NCI-H510A (cell line): ENCODE data around the gene ABCF2.

Source experiments
- DNase-seq: peaks from one replicate; lab custom pipeline; 2025; lab: John Stamatoyannopoulos, UW

ABCF2 gene

DNA sequence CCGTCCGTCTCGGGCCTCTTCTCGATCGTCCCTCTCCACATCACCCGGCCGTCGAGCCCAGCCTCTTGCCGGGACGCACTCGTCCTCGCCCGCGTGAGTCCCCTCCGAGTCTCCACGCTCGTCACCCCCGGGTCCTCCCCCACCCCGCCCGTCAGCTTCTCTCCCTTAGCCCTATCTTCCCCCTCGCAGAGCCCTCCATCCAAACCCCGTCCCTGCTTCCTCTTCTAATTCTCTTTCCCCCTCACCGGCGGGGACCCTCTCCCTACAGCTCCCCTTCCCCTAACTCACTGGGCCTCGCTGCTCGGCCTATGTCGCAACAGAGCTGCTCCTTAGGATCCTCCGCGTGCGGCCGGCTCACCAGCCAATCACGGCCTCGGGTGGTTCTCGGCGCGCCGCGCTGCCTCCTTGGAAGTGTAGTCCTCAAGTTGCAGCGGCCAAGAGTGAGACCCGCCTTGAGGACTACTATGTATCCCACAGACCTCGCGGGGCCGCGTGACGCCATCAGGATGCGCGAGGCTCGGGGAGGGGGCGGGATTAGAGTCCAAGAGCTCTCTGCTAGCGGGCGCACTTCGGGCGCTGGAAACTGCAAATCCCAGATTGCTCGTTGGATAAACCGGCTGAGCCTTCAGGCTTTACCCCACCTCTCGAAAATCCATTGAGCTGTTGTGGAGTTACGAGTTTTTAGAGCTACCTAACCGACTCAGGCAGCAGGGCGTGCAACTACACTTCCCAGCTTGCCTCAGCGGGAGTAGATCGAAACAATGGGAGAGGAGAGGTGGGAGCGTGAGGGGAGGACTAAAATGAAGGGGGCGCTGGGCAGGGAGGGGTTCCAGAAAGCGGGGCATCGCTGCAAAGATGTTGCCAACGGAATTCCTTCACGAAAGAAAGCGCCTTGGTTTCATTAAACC lies at the start of gene ABCF2:
TSS of gene ABCF2 (minus strand) at position 331 of the 908 bp plus-strand sequence. CDS start 747 bp downstream, outside the sequence.
- peak; percentile 93 for DNase-seq

DNA sequence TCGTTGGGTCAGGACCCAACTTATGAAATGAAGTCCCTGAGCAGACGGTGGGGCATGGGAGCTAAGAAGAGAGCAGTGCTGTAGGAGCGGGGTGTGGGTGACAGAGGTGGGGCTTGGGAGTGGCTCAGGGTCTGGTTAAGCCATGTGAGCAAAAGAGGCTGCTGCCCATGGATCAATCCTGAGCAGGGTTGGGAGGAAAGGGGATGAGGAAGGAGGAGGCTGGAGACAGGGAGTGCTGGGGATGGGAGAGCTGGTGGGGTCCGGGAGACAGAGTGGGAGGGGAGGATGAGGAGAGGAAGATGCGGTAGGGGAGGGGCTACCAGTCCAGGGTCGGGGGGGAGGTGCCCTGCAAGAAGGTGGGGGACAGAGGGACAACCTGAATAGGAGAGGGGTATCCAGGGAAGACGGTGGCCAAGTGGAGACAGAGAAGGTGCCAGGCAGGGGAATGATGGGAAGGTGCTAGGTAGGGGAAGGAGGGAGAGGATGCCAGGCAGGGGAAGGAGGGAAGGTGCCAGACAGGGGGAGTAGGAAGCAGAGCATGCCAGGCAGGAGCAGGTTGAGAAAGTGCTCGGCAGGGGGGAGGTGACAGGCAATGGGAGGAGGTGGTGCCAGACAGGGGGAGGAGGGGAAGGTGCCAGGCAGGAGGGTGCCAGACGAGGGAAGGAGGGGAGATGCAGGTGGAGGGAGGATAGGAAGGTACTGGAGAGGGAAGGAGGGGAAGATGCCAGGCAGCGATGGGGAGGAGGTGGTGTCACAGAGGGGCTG lies 49.0 kb upstream of the ABCF2 start:
- no peak for DNase-seq

DNA sequence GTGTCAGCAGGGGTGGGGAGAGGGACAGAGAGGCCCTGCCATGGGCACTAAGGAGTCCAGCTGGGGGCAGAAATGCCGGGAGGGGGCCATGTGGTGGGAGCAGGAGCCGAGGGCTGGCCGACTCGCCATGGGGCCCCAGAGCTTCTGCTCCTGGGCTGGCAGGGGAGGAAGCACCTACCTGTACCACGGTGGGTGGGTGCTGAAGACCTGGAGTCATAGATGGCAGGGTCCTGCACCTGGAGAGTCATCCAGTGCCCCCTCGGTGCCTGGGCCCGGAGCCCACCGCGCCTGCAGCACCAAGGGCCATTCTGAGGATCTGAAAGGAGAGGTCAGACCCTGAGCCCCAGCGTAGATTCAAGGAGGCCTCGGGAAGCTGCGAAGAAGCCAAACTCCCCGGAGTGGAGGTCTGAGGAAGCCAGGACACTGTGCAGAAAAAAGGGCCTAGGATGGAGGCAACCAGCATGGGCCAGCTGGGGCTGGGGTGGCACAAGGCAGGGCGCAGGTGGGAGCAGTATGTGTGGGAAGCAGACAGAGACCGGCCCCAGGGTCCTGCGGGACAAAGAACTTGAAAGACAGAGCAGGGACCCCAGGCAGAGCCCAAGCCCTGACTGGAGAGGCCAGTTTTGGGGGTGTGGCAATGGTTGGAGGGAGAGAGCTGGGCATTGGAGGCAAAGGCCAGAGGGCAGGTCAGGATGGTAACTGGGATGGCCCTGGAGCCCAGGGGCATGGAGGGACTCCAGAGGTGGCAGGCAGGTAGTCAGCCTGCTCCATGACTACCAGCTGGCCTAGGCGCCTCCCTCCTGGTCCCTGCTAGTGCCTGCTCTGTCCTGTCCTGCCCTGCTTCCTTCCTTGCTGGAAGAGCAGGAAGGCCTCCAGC lies 48.2 kb upstream of the ABCF2 start:
- DNase-seq: no peak

DNA sequence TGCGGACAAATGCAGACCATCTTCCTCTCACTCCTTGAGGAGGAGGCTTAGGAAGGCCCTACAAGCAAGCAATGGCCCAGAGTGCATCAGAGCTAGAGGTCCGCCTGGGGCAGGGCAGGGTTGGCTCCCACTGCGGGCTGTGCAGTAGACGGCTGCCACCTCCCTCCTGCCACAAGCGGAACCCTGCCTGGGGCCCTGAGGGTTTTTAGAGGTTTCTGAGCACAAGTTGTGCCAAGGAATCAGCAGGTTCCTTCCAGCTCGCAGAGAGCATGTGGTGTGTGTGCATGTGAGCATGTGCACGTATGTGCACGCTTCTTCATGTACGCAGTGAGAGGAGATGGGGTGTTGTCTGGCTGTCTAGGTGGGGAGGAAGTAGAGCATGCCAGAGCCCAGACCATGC lies 47.4 kb upstream of the ABCF2 start:
- no peak for DNase-seq

DNA sequence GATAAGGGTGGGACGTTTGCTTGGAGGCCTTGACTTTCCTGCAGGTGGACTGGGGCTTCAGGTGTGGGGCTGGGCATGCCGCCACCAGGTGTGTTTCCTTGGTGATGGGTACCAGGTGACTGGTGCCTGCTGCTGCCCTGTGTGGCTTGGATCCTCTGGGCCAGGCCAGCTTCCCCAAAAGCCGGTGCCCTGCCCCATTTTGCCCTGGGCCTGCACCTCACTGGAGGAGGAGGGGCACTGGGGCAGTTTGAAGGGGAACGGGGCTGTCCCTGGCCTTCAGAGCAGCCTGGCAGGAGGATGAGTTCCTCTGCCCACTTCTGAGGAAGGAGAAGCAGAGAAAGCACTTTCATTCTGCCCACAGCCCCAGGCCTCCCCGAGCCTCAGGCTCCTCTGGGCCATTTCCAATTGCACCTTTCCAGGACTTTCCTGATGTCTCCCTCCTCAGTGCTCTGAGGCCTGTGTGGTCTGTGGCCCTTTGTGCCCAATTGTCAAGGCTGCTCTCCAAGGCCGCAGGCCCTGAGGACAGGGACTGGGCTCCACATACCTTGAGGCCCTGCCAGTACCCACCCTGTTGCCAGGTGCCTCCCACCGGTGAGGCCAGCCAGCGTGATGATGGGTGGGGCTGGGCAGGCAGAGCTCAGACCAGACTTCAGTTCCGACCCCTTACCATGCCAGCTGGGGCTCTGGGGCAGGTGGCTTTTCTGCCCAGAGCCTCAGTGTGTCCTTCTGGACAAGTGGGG lies 46.8 kb upstream of the ABCF2 start:
- DNase-seq: no peak

DNA sequence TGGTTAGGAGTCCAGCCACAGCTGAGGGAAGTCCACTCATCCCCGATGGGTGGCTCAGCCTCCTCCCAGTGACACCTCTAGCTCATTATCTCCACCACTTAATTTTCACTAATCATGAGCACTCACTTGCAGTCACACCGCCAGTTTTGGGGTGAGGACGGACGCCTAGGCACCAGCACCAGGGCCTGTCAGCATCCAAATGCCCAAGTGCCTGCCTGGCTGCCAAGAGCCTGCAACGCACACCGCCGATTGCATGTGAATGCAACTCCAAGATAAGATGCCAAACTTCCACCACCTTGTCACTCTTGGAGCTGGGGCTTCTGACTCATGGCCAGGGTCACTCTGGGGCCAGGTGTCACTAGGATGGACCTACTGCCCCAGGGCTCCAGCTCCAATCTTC lies 45.9 kb upstream of the ABCF2 start:
- no peak for DNase-seq

DNA sequence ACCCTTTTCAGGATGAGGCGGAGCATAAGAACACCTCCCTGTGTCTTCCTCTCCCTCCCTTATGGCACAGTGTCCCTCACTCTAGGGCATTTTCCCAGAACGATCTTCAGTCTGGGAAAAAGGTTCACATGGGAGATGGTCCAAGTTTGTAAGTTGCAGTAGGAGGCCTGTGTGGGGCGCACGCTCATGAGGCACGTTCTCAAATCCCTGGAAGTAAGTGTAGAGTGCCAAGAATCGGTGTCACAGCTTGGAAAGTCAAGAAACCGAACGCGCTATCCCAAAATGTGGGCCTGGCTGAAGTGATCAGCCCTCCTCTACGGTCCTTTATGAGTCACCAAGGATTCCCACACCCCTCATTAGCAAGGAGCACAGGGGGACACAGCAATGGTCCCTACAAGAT lies 45.4 kb upstream of the ABCF2 start:
- DNase-seq: no peak

DNA sequence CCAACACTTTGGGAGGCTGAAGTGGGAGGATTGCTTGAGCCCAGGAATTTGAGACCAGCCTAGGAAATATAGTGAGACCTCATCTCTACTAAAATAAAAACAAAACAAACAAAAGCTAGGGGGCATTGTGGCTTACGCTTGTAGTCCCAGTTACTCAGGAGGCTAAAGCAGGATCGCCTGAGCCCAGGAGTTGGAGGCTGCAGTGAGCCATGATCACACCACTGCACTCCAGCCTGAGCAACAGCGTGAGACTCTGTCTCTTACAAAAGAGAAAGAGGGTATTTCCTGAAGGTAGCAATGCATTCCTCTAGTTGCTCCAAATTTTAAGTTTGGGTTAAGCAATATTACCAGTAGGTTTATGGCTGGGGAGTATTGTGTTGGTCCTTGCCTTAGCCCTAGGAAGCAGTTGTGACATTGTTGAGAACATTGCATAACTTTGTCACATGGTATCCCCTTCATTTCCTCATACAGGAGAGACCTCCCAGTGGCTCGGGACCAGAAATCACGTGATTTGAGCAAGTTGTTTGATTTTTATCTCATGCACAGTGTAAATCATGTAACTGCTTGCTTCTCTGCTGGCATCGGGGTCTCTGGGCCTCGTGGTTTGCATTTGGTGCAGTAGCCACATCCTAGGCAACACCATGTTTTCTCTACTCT lies 44.8 kb upstream of the ABCF2 start:
- DNase-seq: no peak

DNA sequence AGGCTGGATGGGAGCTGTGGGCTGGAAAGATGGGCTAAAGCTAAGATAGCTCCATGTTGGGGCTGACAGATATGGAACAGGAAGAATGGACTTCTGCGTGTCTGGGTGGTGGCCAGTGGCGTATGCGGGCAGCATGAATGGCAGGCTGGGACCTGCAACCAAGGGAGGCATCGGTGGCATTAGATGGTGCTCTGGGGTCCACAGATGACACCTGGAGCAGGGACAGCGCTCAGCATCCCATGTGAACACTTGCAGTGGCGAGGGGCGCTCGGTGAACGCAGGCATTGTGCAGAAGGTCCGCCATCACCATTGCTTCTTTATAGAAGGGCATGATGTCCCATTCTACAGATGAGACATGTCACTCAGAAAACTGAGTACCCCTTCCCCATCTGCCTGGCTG lies 42.5 kb upstream of the ABCF2 start:
- DNase-seq: no peak

DNA sequence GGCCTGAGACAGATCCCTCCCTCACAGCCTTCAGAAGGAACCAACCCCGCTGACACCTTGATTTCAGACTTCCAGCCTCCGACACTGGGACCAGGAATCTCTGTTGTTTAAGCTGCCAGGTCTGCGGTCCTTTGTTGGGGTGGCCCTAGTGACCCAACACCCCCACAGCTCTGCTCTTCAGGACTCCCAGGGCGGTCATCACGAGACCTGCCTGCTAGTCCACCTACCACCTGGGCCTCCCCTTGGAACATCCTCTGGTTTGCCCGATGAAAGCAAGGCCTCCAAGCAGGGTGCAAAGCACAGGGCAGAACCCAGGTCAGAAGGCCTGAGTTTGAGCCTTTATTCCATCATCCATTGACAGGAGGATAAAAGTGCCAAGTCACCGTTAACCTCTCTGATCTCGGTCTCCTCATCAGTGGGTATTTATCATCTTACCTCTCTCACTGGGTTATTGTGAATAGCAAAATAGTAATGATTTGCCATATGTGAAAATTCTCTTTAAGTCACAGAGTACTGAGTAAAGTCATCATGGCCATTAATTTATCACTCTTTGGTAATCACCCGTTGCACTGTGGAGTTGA lies 38.4 kb upstream of the ABCF2 start:
- DNase-seq: no peak

DNA sequence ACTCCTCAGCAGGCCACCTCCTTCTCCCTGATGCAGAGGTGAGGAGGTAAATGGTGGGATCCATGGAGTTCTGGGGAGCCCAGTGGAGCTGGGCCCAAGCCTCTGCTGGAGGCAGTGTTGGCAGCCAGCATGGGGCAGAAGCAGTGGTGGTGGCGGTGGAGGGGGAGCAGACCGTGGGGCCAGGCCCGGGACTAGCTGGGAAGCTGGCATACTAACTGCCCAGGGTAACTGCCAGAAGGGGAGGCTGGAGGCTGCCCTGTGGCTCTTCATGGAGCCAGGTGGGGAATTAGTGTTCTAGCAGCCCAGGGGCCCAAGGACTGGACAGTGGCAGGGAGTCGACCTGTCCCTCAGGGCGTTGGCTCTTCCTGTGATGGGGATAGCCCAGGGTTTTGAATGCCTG lies 37.6 kb upstream of the ABCF2 start:
- DNase-seq: no peak

DNA sequence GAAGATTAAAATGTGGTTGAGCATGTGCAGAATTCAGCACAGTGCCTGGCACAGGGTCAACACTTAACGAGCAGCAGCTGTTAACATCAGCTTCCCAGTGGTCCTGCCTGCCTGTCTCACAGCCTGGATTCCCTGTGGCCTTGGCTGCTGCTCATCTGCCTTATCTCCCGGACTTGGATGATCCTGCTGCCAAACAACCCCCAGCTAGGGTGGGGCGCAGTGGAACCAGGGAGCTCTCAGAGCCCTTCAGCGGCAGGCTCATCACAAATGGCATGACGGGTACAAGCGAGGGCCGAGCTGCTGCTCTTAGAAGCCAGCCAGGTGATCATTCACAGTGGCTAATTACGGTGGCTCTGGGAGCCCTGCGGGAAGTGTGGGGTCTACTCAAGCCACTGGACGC lies 34.5 kb upstream of the ABCF2 start:
- DNase-seq: no peak

DNA sequence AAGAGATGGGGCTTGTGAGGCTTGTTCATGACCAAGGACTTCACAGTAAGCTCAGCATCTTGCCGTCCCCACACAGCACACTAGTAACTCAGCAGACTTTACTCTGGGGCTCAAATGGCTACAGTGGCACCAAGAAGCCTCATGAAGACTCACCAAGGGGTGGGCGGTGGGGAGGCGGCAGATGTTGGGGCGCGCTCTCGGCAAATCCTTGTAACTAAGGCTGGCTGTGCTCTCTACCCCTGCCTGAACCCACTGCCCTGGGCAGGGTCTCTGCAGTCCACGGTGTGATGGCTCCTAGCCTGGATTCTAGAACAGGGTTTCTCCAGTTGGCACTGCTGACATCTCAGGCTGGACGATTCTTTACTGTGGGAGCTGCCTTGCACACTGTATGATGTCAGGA lies 33.9 kb upstream of the ABCF2 start:
- no peak for DNase-seq

DNA sequence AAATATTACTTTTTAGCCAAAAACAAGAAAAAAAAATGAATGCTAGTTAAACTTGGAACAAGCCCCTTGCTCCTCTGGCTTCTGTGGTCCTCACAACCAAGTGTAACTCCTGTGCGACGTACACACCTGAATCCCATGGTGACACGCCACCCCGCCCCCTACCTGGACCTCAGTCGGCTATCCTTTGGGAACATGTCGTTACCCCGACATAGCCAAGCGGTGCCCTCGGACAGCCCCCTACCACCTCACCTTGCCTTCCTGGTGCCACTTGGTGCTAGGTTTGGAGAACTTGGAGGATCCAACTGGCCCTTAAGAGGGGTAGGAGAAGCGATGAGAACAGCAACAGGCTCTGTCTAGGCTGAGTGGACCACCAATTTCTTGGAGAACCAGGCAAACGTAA lies 33.5 kb upstream of the ABCF2 start:
- no peak for DNase-seq

DNA sequence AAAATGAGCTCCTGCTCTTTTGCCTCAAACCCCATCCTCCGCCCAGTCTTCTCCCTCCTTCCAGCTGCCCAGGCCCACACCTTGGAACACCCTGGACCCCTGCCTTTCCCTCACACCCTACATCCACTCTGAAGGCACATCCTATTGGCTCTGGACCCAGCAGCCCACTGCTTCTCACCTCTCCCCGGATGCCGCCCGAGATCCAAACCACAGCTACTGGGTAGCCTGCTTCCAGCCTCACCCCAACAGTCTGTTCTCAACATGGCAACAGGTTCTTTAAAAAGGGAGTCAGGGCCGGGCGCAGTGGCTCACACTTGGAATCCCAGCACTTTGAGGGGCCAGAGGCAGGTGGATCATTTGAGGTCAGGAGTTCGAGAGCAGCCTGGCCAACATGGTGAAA lies 31.0 kb upstream of the ABCF2 start:
- DNase-seq: no peak

DNA sequence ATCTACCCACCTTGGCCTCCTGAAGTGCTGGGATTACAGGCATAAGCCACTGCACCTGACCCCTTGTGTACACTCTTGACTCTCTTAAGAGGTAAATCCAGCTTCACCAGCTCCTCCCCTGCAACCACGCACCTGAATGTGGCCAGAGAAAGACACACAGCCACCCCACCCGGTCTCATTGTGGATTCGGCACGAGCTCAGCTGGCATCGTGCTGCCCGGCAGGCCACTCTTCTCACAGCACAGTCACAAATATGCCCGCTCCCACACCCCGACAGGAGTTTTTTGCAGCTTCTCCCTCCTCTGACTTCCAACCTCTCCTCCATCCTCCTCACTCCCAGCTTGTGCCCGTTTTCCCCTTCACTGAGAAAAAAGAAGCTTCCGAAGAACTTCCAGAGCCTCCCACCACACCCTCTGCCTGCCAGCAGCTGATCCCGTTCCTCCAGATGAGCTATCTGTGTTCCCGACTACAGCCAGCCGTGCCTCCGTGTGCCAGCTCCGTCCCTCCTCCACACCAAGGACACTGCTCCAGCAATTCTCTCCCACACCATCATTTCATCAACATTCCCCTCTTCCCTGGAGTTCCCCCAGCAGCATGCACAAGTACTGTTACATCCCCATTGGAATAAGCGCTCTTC lies 29.5 kb upstream of the ABCF2 start:
- no peak for DNase-seq

DNA sequence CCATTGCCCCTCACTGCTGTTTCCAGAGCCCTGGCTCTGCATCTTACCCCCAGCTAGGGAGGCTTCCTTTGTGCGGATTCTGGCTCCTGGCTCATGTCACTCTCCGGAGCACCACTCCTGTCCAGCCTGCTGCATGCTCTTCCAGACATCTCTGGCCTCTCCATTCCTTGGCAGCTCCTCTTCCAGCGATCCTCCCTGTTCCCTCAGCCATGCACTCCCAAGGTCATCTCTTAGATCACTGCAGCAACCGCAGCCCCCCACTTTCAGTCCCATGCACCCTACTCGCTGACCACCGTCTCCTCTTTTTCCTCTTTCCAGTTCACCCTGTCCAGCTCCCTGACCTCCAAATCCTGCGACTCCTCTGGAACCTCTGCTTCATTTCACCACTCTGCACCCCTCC lies 28.4 kb upstream of the ABCF2 start:
- DNase-seq: no peak

DNA sequence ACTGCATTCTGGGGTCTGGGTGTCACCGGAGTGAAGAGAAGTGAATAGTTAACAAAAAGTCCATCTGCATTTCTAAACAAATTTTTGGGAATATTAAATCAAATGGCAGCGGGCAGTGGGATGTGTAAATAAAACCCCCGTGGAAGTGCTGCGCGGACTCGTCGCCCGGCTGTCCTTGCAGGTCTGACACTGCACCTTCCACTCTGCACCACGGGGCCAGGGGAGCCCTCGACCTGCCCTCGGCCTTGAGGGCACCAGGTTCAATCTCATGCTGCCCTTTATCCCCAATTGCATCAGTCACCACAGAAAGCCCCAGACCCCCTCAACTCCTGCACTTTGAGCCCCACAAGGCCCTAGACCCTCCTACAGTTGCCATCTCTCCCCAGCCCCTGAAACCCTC lies 27.8 kb upstream of the ABCF2 start:
- DNase-seq: no peak

DNA sequence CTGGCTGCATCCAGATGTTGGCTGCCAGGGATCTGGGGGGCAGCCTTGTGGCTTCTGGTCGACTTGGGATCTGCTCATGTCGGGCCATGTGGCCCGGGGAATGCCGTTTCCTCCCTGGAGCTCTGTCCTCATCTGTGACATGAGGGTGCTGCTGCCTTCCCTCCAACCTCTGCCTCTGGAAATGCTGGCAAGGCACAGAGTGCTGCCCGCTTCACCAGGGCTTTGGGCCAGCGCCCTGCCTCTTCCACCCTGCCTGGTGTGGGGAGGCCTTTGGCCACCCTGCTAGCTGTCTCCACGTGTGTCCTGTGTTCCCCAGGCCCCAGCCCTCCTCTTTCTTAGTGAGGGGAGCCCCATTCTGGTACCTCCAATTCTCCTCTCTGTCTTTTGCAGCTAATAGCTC lies 27.3 kb upstream of the ABCF2 start:
- DNase-seq: no peak
